GM12864 (cell line): ENCODE measurements around the gene GSG1L.

Source experiments
- DNase-seq: peaks from one replicate; pipeline ENCODE4 v3.0.0-alpha.2; 2011; ENCODE audit warnings: low read depth
- H3K4me3 ChIP-seq: 2 replicates; pipeline ENCODE4 v1.5.1; 2011; ENCODE audit warnings: mild to moderate bottlenecking, low read depth, low read length, control low read depth
- CTCF ChIP-seq: IDR thresholded peaks from 2 replicates; pipeline ENCODE4 v1.5.1; 2011; ENCODE audit warnings: low read depth, mild to moderate bottlenecking, moderate library complexity, low read length, control low read depth, inconsistent platforms; ENCODE audit errors: missing control alignments

GSG1L gene

GRCh38 chr16:28087140-28087660, 23.7 kb upstream of the GSG1L start:
- DNase-seq: no peak
- TF ChIP-seq CTCF: no peak
- no peak overlapping the region for H3K4me3 ChIP-seq

- TF ChIP-seq CTCF: no peak
- DNase-seq: no peak
- no peak overlapping the region for H3K4me3 ChIP-seq
These were observed 22.9 kb upstream of the GSG1L start for GRCh38 chr16:28086186-28087139.

- DNase-seq: no peak
- H3K4me3 ChIP-seq: no peak overlapping the region
- no peak for TF ChIP-seq CTCF
These were observed 22.1 kb upstream of the GSG1L start for GRCh38 chr16:28085389-28086171.

- TF ChIP-seq CTCF: no peak
- H3K4me3 ChIP-seq: no peak overlapping the region
- no peak for DNase-seq
These were observed 20.7 kb upstream of the GSG1L start for GRCh38 chr16:28084209-28084608.

GRCh38 chr16:28082624-28083023, 19.1 kb upstream of the GSG1L start:
- TF ChIP-seq CTCF: no peak
- H3K4me3 ChIP-seq: no peak overlapping the region
- no peak for DNase-seq

- DNase-seq: no peak
- no peak for TF ChIP-seq CTCF
- H3K4me3 ChIP-seq: no peak overlapping the region
These were observed 18.0 kb upstream of the GSG1L start for GRCh38 chr16:28081391-28081968.
